Endothelial cell of hepatic sinusoid (primary cell): ENCODE data around the gene RBM12.
"Not testable (repeated sequence)": the region's sequence is repeated elsewhere in the genome, so short reads cannot be mapped to it uniquely, and the experiment has no call there.

Experiments
- in situ Hi-C: cut with HindIII; loops from 2 replicates; pipeline ENCODE4 v1.10.0; 2017; ENCODE audit warnings: low sequenced_read_pairs

The RBM12 gene, protein sequence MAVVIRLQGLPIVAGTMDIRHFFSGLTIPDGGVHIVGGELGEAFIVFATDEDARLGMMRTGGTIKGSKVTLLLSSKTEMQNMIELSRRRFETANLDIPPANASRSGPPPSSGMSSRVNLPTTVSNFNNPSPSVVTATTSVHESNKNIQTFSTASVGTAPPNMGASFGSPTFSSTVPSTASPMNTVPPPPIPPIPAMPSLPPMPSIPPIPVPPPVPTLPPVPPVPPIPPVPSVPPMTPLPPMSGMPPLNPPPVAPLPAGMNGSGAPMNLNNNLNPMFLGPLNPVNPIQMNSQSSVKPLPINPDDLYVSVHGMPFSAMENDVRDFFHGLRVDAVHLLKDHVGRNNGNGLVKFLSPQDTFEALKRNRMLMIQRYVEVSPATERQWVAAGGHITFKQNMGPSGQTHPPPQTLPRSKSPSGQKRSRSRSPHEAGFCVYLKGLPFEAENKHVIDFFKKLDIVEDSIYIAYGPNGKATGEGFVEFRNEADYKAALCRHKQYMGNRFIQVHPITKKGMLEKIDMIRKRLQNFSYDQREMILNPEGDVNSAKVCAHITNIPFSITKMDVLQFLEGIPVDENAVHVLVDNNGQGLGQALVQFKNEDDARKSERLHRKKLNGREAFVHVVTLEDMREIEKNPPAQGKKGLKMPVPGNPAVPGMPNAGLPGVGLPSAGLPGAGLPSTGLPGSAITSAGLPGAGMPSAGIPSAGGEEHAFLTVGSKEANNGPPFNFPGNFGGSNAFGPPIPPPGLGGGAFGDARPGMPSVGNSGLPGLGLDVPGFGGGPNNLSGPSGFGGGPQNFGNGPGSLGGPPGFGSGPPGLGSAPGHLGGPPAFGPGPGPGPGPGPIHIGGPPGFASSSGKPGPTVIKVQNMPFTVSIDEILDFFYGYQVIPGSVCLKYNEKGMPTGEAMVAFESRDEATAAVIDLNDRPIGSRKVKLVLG

DNA sequence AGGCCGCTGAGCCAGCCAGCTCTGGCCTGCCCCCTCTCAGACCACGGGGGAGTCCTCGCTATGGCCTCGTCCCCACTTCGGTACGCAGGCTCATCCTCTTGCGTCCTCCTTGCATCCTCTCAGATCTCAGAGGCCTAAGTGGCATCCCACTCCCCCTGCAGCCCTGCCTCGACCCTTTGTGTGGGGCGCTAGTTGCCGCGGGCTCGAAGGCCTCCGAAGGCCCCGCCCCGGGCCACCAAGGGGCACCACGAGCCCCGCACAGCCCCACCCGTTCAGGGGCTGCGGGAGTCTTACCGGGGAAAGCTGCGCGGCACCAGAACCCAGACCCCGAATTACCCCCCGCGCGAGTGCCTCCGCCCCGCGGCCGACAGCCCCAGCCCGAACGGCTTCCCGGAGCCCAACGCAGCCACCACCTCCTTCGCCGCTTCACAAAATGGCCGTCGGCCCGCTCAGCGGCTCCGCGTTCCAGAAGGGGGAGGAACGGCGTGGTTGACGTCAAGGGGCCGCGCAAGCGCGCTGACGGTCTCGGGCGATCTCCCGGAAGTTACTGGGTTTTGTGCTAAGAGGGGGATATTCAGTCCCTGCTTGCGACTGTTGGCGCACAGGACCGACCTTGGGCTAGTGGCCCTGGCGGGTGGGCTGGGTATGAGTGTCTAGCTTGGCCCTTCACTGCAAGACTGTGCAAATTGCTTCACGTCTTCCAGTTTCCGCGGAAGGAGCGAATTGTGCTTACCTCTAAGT is at the start of gene RBM12, which contains the start of gene CPNE1:
Gene RBM12, minus strand, starts transcription at position 435 of the 741 bp plus-strand sequence. CDS start 9,578 bp downstream, outside the sequence.
Gene CPNE1, minus strand, starts transcription at position 435 of the 741 bp plus-strand sequence. CDS start 31,977 bp downstream, outside the sequence.
- in situ Hi-C loops: no loop called here

GRCh38 chr20:35714127-35714526 is 49.4 kb upstream of the RBM12 start:
- in situ Hi-C loops: no loop called here

- in situ Hi-C loops: not testable (repeated sequence)
These were observed 48.4 kb upstream of the RBM12 start for GRCh38 chr20:35713120-35713519.

- in situ Hi-C loops: no loop called here
These were observed 47.0 kb upstream of the RBM12 start for GRCh38 chr20:35711588-35712209.

DNA sequence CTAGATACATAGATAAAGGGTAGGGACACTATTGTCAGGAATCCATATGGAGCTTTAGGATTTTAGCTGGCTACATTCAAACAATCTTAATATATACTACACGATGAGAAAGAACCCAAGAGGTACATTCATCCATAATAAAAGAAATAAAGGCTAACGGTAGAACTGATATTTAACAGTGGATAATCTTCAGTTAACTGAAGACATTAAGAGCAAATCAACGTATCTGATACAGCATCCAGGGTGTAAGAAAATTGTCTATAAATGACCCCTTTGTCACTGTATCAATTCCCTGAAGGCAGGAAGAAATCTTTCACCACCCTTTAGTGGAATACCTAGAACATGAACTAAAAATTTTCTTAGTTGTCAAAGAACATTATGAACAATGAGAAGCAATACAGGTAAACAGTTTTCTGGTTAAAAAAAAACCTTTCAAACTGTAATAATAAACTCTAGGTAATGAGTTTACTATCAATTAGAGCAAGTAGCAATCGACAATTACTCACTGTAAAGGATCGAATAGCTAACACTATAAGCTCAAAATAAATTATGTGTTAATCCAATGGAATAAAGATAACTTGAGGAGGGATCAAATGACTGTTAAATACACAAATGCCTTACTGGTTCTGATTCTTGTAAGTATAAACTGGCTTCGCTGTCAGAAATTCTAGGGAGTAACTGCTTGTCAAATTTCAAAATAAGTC is 46.3 kb upstream of the RBM12 start:
- in situ Hi-C loops: no loop called here

DNA sequence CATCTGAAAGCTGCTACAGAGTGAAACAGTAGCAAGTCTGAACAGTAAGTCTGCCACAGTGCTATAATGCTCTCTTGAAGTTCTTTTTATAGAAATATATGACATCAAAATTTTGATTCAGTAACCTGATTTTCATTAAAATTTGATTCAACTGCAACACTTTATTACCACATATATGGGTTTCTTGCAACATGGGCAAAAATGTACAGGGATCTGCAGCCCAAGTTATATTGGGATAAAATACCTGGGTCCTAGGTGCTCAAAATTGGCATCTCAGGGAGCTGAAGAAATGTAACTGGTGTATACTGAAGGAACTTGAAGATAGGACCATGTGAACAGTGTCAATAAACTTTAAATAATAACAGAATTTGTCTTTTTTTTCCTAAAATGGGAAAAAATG is 45.3 kb upstream of the RBM12 start:
- in situ Hi-C loops: no loop called here

GRCh38 chr20:35709259-35709658 is 44.6 kb upstream of the RBM12 start:
- in situ Hi-C loops: no loop called here

DNA sequence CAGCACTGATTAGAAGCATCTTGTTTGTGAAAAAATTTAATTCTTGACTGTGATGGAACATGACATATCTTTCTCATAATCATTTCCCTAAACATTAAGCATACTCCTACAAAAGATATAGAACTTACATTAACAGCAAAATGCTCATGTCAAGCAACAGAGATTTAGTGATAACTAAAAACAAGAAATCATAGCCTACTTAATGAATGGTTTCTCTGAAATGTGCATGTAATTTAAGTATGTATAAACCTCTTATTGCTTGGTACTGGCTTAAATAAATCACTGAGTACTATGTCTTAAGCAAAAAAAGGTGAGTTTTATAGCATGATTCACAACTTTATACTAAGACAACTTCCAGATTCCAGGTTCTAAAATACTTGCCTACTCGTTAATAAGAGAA is 43.8 kb upstream of the RBM12 start:
- in situ Hi-C loops: no loop called here

DNA sequence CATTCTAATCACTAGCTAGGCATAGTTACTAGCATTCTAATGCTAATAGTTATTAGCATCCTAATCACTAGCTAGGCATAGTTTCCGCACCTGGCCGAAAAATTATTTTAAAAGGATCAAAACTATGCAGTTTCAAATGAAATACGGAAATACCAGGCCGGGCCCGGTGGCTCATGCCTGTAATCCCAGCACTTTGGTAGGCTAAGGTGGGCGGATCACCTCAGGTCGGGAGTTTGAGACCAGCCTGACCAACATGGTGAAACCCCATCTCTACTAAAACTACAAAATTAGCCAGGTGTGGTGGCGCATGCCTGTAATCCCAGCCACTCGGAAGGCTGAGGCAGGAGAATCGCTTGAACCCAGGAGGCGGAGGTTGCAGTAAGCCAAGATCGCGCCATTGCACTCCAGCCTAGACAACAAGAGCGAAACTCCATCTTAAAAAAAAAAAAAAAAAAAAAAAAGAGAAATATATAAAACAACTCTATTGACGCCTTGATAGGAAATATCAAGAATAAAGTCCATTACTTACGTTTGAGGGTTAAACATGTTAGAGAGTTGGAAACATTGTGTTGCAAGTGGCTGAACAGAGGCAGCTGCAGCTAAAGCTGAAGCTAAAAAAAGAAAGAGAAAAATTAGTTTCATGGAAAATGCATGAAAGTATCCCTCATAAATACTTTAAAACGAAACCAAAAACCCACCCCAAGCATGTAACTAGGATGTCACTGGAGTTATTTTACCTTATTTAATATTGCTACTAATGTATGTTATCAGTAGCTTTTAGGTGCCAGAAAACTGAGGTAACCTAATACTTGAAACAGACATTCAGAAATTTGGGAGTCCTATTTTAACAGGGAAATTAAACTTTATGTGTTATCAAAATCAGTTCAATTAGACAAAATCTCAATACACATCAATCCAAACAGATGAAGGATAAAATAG is 42.2 kb upstream of the RBM12 start:
- in situ Hi-C loops: not testable (repeated sequence)

DNA sequence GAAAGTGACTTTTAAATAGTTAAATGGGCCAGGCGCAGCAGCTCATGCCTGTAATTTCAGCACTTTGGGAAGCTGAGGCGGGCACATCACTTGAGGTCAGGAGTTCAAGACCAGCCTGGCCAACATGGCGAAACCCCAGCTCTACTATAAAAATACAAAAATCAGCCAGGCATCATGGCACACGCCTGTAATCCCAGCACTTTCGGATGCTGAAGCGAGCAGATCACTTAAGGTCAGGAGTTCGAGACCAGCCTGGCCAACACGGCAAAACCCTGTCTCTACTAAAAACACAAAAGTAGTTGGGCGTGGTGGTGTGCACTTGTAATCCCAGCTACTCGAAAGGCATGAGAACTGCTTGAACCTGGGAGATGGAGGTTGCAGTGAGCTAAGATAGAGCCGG is 41.2 kb upstream of the RBM12 start:
- in situ Hi-C loops: not testable (repeated sequence)

GRCh38 chr20:35704514-35705261 is 40.0 kb upstream of the RBM12 start:
- in situ Hi-C loops: no loop called here

GRCh38 chr20:35702824-35703695 is 38.4 kb upstream of the RBM12 start:
- in situ Hi-C loops: no loop called here

DNA sequence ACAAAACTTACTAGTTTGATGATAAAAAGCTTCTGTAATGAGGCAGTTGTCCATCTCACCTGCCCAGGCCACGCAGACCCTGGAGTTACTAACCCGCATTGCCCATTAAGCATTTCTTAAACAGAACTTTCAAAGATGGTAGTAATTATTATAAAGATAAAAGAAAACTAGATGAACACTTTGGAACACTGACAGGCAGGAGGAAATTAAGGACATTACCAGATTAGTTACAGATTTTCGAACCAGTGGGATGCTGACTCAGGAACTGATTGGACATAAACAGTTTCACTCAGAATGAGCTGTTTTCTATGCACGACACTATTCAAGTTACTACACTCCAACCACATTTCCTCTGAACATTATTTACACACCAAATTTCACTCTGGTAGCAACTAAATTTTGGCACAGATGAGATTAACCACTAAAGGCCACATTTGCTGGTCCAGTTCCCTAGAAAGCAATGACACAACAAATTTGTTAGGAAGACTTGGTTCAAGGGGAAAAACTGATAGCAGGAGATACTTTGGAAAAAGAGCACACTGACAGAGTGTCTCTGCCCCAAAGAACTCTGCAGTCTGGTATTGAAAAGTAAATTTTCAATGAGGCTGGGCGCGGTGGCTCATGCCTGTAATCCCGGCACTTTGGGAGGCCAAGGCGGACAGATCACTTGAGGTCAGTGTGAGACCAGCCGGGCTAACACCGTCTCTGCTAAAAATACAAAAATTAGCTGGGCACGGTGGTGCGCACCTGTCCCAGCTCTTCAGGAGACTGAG is 37.5 kb upstream of the RBM12 start:
- in situ Hi-C loops: no loop called here

GRCh38 chr20:35700625-35701148 is 36.0 kb upstream of the RBM12 start:
- in situ Hi-C loops: no loop called here

DNA sequence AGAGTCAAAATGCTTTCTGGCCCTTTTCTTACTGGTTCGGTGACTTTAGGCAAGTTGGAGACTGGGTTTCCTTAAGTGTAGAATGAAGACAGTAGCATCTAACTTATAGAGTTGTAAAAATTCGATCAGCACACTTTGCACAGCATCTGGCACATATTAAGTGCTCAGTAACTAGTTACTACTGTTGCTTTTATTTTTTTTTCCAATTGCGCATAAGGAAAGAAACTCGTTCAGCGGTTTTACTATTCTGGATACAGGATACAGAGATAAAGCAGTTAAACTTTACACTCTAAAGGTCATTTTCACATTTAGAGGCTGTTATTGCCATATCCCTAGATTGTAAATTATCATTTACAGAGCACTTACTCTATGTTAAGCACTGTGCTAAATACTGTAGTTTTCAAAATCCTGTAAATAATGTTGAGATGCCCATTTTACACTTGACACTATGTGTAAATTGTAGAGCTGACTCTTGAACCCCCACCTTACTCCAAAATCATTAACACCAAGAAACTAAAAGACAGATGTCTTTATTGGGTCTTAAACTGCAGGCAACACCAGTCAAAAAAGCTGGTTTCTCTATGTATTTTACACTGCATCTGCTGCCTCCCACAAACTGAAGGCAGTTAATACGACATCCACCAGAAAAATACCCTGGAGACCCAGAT is 35.4 kb upstream of the RBM12 start:
- in situ Hi-C loops: no loop called here
